Common myeloid progenitor, CD34-positive (primary cell): ENCODE results near the gene ATIC.

Source experiments
- CTCF ChIA-PET: fragments of 350-600 bp; sonication (Branson Sonifier 250); formaldehyde crosslinking; loops from one replicate; lab custom pipeline; 2021; ENCODE audit warnings: antibody characterized with exemption; lab: Charles Lee
- POLR2A ChIA-PET: fragments of 350-600 bp; sonication (Branson Sonifier 250); formaldehyde crosslinking; loops from one replicate; lab custom pipeline; 2021; ENCODE audit warnings: antibody characterized with exemption; lab: Charles Lee
- DNase-seq, 3 donors: peaks; one replicate each; pipeline versions ENCODE4 v3.0.0 to v3.0.0-alpha.2; 2013
- H3K27ac ChIP-seq, 2 experiments: 1 replicate in 1 of 2; 2 replicates in 1 of 2; pipeline ENCODE4 v1.7.0; 2013; ENCODE audit warnings: inconsistent platforms in 2 of 2, low read length in 2 of 2, mild to moderate bottlenecking in 2 of 2, low read depth in 1 of 2, moderate library complexity in 1 of 2; ENCODE audit not compliant: severe bottlenecking in 2 of 2, insufficient read depth in 1 of 2, poor library complexity in 1 of 2
- H3K27me3 ChIP-seq, 5 experiments: replicated peaks in 2 of 5; 1 replicate in 3 of 5; 2 replicates in 2 of 5; pipeline versions ENCODE4 v1.6.1 to v1.7.0; 2013; ENCODE audit warnings: low read length in 4 of 5, mild to moderate bottlenecking in 2 of 5, moderate library complexity in 2 of 5, inconsistent platforms in 1 of 5; ENCODE audit not compliant: insufficient read depth in 5 of 5, control insufficient read depth in 4 of 5
- H3K36me3 ChIP-seq, 4 experiments: 1 replicate in 2 of 4; 2 replicates in 2 of 4; pipeline versions ENCODE4 v1.6.1 to v1.7.0; 2013; ENCODE audit warnings: low read length in 3 of 4, control low read depth in 1 of 4, mild to moderate bottlenecking in 1 of 4; ENCODE audit not compliant: control insufficient read depth in 4 of 4, insufficient read depth in 4 of 4
- H3K4me1 ChIP-seq, 4 experiments: 1 replicate in 3 of 4; 2 replicates in 1 of 4; pipeline versions ENCODE4 v1.6.1 to v1.7.1; 2013; ENCODE audit warnings: low read length in 3 of 4, mild to moderate bottlenecking in 3 of 4, control low read depth in 1 of 4, inconsistent platforms in 1 of 4, moderate library complexity in 1 of 4; ENCODE audit not compliant: control insufficient read depth in 4 of 4, insufficient read depth in 4 of 4; ENCODE audit errors: control extremely low read depth in 1 of 4
- H3K4me3 ChIP-seq, 7 experiments: 1 replicate in 4 of 7; 2 replicates in 3 of 7; pipeline versions ENCODE4 v1.5.1 to v1.7.0; 2013; ENCODE audit warnings: mild to moderate bottlenecking in 7 of 7, low read length in 6 of 7, moderate library complexity in 6 of 7, inconsistent platforms in 2 of 7, low read depth in 2 of 7, control low read depth in 1 of 7; ENCODE audit not compliant: insufficient read depth in 4 of 7, control insufficient read depth in 1 of 7; ENCODE audit errors: extremely low read depth in 1 of 7
- H3K9me3 ChIP-seq, 5 experiments: 1 replicate in 4 of 5; 2 replicates in 1 of 5; pipeline versions ENCODE4 v1.6.1 to v1.7.1; 2013; ENCODE audit warnings: low read length in 4 of 5, mild to moderate bottlenecking in 2 of 5, inconsistent platforms in 1 of 5, low read depth in 1 of 5, moderate library complexity in 1 of 5; ENCODE audit not compliant: control insufficient read depth in 4 of 5, insufficient read depth in 2 of 5; ENCODE audit errors: control extremely low read depth in 1 of 5
- WGBS: methylation state at CpG from one replicate; pipeline ENCODE4 v1.1.5; 2013; ENCODE audit not compliant: insufficient coverage; 5-methylcytosine and 5-hydroxymethylcytosine counted together

The ATIC gene

GRCh38 chr2:215374642-215375466, 63.0 kb downstream of the ATIC start:
- 96% methylated on average over 8 of the region's 10 CpGs for WGBS
- H3K9me3 ChIP-seq = peaks cover 0 to 2% (median 0%) of the 10 kb centered on the region in 5 experiments
- H3K27ac ChIP-seq = no peak overlapping the region
- H3K4me1 ChIP-seq = no peaks in the 10 kb centered on the region
- no peak overlapping the region for H3K4me3 ChIP-seq
- ChIA-PET CTCF (no interaction called here), POLR2A (no interaction called here)
- no peaks in the 10 kb centered on the region for H3K27me3 ChIP-seq
- peaks cover 0 to 2% (median under 1%) of the 10 kb centered on the region in 4 experiments for H3K36me3 ChIP-seq
- no peak for DNase-seq

GRCh38 chr2:215375467-215375830, 63.6 kb downstream of the ATIC start:
- Histone ChIP-seq H3K27ac (no peak overlapping the region), H3K36me3 (peaks cover 0 to 2% (median under 1%) of the 10 kb centered on the region in 4 experiments), H3K4me1 (no peaks in the 10 kb centered on the region), H3K9me3 (peaks cover 0 to 2% (median 0%) of the 10 kb centered on the region in 5 experiments), H3K27me3 (no peaks in the 10 kb centered on the region), H3K4me3 (no peak overlapping the region)
- 100% methylated on average over 6 of the region's 6 CpGs for WGBS
- DNase-seq = no peak
- CTCF ChIA-PET = no interaction called here
- POLR2A ChIA-PET = no interaction called here

GRCh38 chr2:215376103-215376780, 64.4 kb downstream of the ATIC start:
- Histone ChIP-seq H3K9me3 (peaks cover 0 to 2% (median 0%) of the 10 kb centered on the region in 5 experiments), H3K36me3 (peaks cover 0 to 2% (median 0%) of the 10 kb centered on the region in 4 experiments), H3K4me1 (no peaks in the 10 kb centered on the region), H3K27me3 (no peaks in the 10 kb centered on the region), H3K4me3 (no peak overlapping the region), H3K27ac (no peak overlapping the region)
- no peak for DNase-seq
- 100% methylated on average over 7 of the region's 9 CpGs for WGBS
- ChIA-PET POLR2A (no interaction called here), CTCF (no interaction called here)

GRCh38 chr2:215377283-215377682, 65.4 kb downstream of the ATIC start:
- Histone ChIP-seq H3K27me3 (no peaks in the 10 kb centered on the region), H3K4me3 (no peak overlapping the region), H3K36me3 (peaks cover 0 to 2% (median 0%) of the 10 kb centered on the region in 4 experiments), H3K27ac (no peak overlapping the region), H3K9me3 (no peaks in the 10 kb centered on the region), H3K4me1 (no peaks in the 10 kb centered on the region)
- POLR2A ChIA-PET = no interaction called here
- WGBS = 100% methylated on average over 1 of the region's 2 CpGs
- no peak for DNase-seq
- CTCF ChIA-PET = no interaction called here

GRCh38 chr2:215378045-215378444, 66.2 kb downstream of the ATIC start:
- ChIA-PET POLR2A (no interaction called here), CTCF (no interaction called here)
- DNase-seq = no peak
- WGBS = 100% methylated on average over 2 of the region's 3 CpGs
- Histone ChIP-seq H3K27ac (no peak overlapping the region), H3K4me1 (no peaks in the 10 kb centered on the region), H3K4me3 (no peak overlapping the region), H3K27me3 (no peaks in the 10 kb centered on the region), H3K36me3 (peaks cover 0 to 2% (median 0%) of the 10 kb centered on the region in 4 experiments), H3K9me3 (no peaks in the 10 kb centered on the region)

- no peak overlapping the region for H3K27ac ChIP-seq
- H3K36me3 ChIP-seq = peaks cover 0 to under 1% (median 0%) of the 10 kb centered on the region in 4 experiments
- DNase-seq = no peak
- H3K4me3 ChIP-seq = no peak overlapping the region
- no peaks in the 10 kb centered on the region for H3K4me1 ChIP-seq
- ChIA-PET POLR2A (no interaction called here), CTCF (no interaction called here)
- H3K9me3 ChIP-seq = no peaks in the 10 kb centered on the region
- 98% methylated on average over 6 of the region's 7 CpGs for WGBS
- H3K27me3 ChIP-seq = no peaks in the 10 kb centered on the region
Measured at GRCh38 chr2:215379039-215379438, 67.2 kb downstream of the ATIC start.

GRCh38 chr2:215379948-215380347, 68.1 kb downstream of the ATIC start:
- ChIA-PET CTCF (no interaction called here), POLR2A (no interaction called here)
- H3K9me3 ChIP-seq = no peaks in the 10 kb centered on the region
- WGBS = no CpG with 5 or more reads among the region's 6 CpGs
- no peaks in the 10 kb centered on the region for H3K27me3 ChIP-seq
- DNase-seq = no peak
- H3K4me1 ChIP-seq = no peaks in the 10 kb centered on the region
- H3K4me3 ChIP-seq = no peak overlapping the region
- no peaks in the 10 kb centered on the region for H3K36me3 ChIP-seq
- no peak overlapping the region for H3K27ac ChIP-seq
